GM19455 (cell line): ENCODE results near the gene PAOX.
"Not testable (repeated sequence)": the region's sequence is repeated elsewhere in the genome, so short reads cannot be mapped to it uniquely, and the experiment has no call there.

Experiments used
- ATAC-seq: cut with Tn5 transposase; IDR thresholded peaks from one replicate; pipeline ENCODE4 v1.9.1; 2021; ENCODE audit not compliant: unreplicated experiment

The PAOX gene

DNA sequence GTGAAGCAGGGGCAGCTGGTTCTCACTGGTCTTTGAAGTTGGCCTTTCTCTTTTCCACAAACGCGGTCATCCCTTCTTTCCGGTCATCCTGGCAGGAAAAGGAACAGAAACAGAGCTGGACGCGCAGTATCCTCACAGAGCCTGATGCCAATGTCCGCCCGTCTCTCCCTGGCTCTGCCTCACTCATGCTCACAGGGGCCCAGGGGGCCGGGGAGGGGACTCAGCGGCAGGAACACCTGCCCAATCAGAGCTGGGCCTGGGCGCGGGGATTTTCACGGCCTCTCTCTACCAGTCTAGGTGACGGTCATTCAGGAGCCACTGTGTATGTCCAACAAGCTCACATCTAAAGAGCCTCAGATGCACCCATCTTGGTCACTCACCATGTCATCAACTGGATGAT is 16.2 kb upstream of the PAOX start:
- ATAC-seq, result no peak

DNA sequence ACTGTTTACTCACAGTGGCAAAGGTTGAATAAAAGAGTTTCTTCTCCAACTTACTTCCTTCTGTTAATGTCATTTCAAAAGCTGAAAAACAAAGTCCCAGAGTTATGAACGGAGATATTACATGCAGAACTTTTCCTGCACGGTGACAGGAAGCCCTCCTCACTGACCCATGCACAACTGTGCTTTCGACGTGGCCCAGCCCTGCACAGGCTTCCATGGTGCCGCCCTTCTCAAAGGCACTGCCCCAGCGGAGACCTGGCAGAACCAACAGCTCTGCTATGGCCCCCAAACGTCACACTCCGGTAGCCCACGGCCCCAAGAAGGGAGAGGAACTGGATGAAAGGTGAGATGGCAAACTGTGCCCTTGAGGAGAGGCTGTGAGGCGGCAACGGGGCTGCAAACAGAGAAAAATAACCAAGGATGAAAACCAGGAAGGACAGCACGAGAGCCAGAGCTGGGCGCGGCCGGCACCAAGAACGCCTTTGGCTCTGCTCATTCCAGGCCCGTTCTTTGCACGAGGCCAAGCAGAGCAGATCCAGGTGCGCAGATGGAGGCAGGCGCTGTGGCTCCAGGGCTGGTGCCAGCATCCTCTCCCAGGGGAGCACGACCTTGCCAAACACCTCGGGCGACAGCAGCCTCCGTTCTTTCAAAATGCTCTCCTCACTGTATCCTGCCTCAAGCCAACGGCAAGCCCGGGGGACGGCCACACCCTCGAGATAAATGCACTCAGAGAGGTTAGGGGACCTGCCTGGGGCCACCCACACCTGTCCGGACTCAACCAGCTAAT is 14.2 kb upstream of the PAOX start:
- no peak for ATAC-seq

DNA sequence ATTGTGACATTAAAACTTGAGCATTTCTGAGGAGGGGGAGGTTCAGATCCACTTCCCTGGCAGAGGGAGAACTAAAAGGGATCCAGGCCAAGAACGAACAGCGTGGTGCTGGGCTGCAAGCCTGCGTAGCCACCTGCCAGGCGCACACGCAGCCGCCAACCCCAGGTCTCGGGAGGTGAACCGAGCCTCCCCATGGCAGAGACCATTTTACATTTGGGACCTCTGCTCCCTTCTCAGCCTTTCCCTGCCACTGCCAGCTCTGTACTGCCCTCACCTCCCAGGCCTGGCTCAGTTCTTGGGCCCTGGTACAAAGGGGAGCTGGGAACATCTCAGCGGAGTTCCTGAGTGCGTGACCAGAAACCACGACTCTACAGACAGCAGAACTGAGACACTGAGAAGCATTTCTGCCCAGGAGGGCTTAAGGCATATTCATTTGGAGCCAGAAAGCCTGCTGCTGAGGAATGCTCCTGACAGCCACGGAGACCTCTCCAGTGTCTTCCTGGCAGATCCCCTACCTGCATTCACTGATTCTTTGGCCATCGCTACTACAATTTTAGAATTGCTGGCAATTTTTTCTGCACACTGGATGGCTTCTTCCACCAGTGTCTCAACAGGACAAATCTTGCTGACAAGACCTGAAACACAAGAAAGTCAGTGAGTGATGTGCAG is 13.5 kb upstream of the PAOX start:
- ATAC-seq, result no peak

DNA sequence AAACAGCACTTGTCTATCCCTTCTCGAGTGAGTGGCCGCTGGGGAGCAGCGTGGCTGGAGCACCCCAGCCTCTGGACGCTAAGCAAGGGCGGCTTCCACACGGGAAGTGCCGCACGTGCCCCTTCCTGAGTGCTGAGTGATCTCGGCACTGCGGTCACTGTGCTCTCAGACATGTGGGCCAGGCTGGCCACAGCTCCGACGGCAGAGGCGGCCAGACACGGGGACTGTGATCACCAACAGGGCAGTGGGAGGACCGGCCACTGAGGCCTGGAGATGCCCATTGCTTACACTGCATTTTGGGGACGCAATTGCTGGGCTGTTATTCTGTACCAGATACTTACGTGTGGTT is 13.0 kb upstream of the PAOX start:
- ATAC-seq, result no peak

GRCh38 chr10:133366751-133367150 is 12.3 kb upstream of the PAOX start:
- no peak for ATAC-seq

DNA sequence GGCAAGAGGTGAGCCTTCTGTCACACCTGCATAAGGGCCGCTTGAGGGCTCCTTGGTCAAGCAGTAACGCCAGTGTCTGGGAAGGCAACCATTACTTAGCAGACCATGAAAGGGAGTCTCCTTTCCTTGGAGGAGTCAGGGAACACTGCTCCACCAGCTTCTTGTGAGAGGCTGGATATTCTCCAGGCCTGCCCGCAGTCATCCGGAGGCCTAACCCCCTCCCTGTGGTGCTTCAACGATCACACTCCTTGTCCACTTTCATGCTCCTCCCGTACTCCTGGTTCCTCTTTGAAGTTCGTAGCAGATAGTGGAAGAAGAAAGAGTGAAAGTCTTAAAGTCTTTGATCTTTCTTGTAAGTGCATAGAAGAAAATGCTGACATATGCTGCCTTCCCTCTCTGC is 11.6 kb upstream of the PAOX start:
- not testable (repeated sequence) for ATAC-seq

DNA sequence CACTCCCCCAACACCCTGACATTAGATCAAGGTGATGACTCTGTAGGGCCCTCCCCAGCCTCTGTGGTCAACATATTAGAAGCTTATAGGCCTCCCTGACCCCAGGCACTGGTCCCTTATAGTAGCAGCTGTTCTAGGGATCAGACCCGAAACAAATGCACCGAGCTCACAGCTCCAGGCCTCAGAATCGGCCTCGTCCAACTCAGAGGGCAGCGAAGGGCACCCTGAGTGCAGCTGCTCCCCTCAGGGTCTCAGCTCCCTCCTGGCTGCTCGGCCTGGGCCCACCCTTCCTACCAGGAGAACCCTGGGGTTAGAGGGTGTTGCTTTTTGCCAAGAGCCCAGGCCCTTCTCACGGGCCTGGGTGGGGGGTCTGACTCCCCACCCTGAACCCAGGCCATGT is 10.9 kb upstream of the PAOX start:
- no peak for ATAC-seq

- no peak for ATAC-seq
Measured at GRCh38 chr10:133370030-133370786, 8.9 kb upstream of the PAOX start.

DNA sequence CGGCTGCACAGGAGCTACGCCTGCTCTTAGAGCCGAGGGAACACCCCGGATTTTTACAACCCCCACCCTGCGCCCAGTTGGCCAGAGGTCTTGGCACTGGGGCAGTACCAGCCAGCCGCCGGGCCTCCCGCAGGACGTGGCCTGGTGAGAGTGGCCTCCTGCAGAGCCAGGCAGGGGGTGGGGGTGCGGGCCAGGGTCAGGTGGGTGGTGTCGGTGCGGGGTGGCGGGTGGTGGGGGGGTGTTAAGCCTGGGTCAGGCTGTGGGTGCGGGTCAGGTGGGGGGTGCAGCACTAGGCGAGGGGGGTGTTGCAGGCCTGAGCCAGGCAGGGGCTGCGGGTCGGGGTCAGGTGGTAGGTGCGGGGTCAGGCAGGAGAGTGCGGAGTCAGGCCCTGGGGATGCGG is 6.6 kb upstream of the PAOX start:
- ATAC-seq, result no peak

DNA sequence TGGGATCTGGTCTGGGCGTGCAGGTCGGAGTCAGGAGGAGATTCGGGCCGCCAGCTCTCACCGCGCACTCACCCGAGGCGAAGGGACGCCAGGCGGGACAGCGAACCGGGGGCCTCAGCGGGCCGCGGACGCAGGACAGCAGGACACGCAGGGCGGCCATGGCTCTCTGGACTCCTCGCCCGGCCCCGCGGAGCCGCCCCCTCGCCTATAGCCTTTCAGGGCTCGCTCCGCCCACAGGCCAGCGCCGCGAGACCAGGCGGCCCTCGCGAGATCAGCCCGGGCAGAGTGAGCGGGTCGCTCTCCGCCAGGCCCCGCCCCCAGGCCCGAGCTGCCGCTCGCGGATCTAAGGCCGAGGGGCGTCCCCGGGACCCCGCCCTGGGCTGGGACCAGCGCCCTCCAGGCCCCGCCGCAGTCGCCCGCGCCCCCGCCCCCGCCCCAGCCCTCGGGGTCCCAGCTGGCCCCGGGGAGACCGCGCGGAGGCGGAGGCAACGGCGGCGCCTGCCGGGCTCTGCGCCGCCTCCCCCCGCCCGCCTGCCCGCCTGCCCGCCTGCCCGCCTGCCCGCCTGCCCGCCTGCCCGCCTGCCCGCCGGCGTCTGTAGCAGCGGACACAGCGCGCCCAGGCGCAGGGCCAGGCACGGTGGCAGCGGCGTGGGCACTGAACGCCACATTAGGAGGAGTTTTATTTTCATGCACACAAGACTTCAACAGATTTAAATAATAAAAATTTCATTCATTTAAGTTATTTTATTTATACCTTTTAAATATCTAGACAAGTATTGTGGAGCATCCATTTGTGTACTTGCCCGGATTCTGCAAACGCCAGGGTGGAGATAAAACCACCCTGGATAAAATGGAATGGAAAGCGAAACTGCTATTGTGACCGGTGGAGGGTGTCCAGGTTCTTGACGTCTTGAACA is 5.6 kb upstream of the PAOX start, which contains the start of gene ECHS1:
Gene ECHS1 (minus strand): TSS at position 181 of the 917 bp plus-strand sequence. CDS start 21 bp downstream, at position 160.
- peak; percentile 97 for ATAC-seq

GRCh38 chr10:133375357-133376115 is 3.5 kb upstream of the PAOX start:
- ATAC-seq, result no peak

- not testable (repeated sequence) for ATAC-seq
Measured at GRCh38 chr10:133376183-133376582, 2.9 kb upstream of the PAOX start.

GRCh38 chr10:133377025-133377817 is 1.8 kb upstream of the PAOX start:
- ATAC-seq, result no peak

GRCh38 chr10:133377818-133378250 is 1.2 kb upstream of the PAOX start:
- ATAC-seq, result no peak

DNA sequence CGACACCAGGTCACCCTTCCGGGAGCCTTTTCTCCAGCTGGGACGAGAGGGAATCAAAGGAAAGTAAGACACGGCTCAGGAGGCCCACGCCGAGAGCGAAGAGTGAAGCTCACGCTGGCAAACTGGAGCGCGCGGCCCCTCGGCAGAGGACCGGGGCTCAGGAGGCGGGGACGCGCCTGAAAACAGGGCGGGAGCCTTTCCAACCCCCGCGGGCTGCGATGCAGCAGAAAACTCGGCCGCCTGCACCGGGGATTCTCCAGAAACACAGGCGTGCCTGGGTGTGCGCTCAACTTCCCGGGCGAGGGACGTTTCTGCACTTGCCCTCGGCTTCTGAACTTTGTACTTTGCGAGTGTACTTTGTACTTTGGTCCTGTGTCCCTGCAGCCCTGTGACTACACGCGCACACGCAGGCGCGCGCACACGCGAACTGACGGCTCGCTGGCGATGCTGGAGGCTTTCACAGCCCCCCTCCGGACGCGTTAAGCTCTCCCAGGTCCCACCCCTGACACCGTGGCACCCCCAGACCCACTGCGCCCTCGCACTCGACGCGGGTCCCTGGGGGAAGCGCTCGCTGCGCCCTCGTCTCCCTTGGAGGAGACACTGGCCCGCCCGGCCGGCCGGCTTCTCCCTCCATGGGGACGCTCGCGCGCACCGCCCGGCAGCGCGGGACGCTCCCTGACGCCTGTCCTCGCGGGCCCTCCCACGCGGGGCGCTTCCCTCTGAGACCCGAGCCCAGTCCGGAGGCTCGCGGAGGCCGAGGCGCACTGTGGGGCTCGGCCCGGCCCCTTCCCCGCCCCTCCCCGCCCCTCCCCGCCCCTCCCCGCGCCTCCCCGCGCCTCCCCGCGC is 588 bp upstream of the PAOX start:
- peak; percentile 40 for ATAC-seq

GRCh38 chr10:133379801-133380666 is 972 bp downstream of the PAOX start:
- ATAC-seq, result peak; percentile 22

DNA sequence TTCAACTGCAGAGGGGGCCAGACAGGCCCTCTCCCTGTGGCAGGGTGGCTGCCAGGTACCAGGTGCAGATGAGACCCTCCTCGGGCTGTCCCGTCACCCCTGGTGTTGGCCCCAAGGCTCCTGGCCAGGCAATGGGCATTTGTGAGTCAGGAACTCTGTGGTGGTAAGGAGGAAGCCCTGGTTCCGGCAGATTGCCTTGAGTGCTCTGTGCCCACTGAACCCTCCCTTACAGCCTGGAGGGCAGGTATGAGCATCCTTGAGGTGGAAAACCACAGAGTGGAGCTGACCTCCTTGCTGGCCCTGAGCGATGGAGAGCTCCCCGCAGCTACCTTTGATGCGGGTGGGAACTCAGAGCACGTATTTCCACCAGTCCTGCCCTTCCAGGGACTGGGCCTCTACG is 2.0 kb downstream of the PAOX start:
- no peak for ATAC-seq
